Coronary artery (tissue), 2 donors: ENCODE results near the gene PLXNA4.
A peak's percentile ranks its signal among the peaks of the same experiment; 100 is the strongest.

Experiments
- DNase-seq: peaks from one replicate; pipeline ENCODE4 v3.0.0-alpha.2; 2017; ENCODE audit warnings: low spot score
- H3K27ac ChIP-seq, 2 donors: fragments of 200-600 bp; sonication (generic); one replicate each; pipeline ENCODE4 v1.5.1; 2016 to 2019
- H3K4me3 ChIP-seq: fragments of 200-600 bp; sonication (generic); 2 replicates; pipeline ENCODE4 v1.5.1; 2016; ENCODE audit warnings: mild to moderate bottlenecking, moderate library complexity
- CTCF ChIP-seq: fragments of 200-600 bp; sonication (generic); IDR thresholded peaks from one replicate; pipeline ENCODE4 v1.5.1; 2019; ENCODE audit warnings: antibody characterized with exemption

The PLXNA4 gene

GRCh38 chr7:132319481-132319880 is 256.8 kb downstream of the PLXNA4 start:
- Histone ChIP-seq H3K4me3 (no peak overlapping the region), H3K27ac (no peak overlapping the region)
- no peak for DNase-seq
- no peak for TF ChIP-seq CTCF

GRCh38 chr7:132318352-132319318 is 257.6 kb downstream of the PLXNA4 start:
- peak overlapping the region; percentile 53 for H3K4me3 ChIP-seq
- TF ChIP-seq CTCF = peak; percentile 81

GRCh38 chr7:132317701-132318351 is 258.4 kb downstream of the PLXNA4 start:
- no peak for DNase-seq
- Histone ChIP-seq H3K27ac (no peak overlapping the region), H3K4me3 (no peak overlapping the region)
- TF ChIP-seq CTCF = no peak

More at GRCh38 chr7:132318352-132319318, 257.6 kb downstream of the PLXNA4 start:
- peak; percentile 83 for DNase-seq
- H3K27ac ChIP-seq = no peak overlapping the region

- Histone ChIP-seq H3K4me3 (no peak overlapping the region), H3K27ac (no peak overlapping the region)
- no peak for TF ChIP-seq CTCF
- no peak for DNase-seq
Observed at GRCh38 chr7:132312531-132313055, 263.7 kb downstream of the PLXNA4 start.

DNA sequence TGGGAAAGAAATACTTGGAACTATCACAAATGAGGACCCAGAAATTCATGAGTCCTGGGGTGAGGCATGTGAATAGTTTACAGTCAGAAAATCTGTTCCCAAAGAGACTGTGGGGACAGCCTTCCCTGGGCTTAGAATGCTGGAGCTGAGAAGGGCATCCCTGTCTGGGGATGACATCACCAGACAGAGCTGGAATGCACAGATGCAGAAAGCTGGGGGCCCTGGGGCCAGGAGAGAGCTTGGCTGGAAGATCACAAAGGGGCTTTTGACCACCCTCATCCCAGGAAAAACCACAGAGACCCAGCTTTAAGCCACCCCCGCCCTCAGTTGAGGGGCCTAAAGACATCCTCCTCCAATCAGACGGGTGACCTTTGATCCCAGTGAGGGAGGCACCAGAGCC is 264.5 kb downstream of the PLXNA4 start:
- Histone ChIP-seq H3K4me3 (no peak overlapping the region), H3K27ac (no peak overlapping the region)
- no peak for DNase-seq
- TF ChIP-seq CTCF = no peak

DNA sequence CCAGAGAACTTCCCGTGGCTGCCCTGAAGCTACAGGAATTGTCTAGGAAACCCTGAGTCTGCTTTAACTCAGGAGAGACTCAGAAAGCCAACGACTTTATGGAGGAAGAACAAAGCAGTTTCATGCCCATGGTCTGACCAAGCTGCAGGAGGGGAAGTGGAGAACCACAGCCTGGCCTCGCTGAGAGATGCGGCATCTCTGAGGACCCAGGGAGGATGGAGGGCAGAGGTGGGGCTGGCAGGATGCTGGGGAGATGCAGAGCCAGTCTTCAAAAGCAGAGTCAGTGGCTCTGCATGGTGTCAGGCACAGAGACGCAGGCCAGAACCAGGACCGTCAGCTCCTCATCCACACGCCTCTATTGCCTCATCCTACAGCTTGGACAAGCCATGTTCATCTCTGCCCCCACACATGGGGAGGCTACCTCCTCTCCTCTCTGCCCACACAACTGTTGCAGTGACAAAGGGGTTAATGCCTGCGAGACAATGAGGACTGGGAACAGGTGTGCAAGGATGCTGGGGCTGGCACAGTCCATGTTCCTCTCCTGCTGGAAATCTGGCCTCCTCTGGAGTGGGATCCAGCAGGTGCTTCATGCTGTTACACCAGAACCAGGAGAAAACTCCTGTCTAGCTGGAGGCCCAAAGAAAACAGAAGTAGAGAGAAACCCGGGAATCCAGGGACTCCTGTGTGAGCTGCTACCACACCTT is 267.0 kb downstream of the PLXNA4 start:
- no peak for TF ChIP-seq CTCF
- no peak overlapping the region for H3K27ac ChIP-seq
- no peak overlapping the region for H3K4me3 ChIP-seq
- DNase-seq = no peak
